B cell (primary cell): ENCODE measurements around the gene CTDSPL. TPM values are rescaled to one million over a fixed set of nuclear protein-coding genes. Genes with fewer than 3 reads are reported as not detected.

Source experiments
- ATAC-seq: fragments of 200-7000 bp; cut with Tn5 transposase; one replicate; pipeline ENCODE4 v1.10.0; 2021; ENCODE audit warnings: low read depth, mild to moderate bottlenecking, moderate number of reproducible peaks, moderate library complexity
- CTCF ChIA-PET: fragments of 350-600 bp; sonication (Branson Sonifier 250); formaldehyde crosslinking; loops from one replicate; lab custom pipeline; 2021; ENCODE audit warnings: antibody characterized with exemption, inconsistent platforms; lab: Charles Lee
- POLR2A ChIA-PET: fragments of 350-600 bp; sonication (Branson Sonifier 250); formaldehyde crosslinking; loops from one replicate; lab custom pipeline; 2021; ENCODE audit warnings: antibody characterized with exemption; lab: Charles Lee
- DNase-seq: peaks from one replicate; pipeline ENCODE4 v3.0.0; 2013
- H2AFZ ChIP-seq: 2 replicates; pipeline ENCODE4 v1.6.1; 2012; ENCODE audit warnings: mild to moderate bottlenecking, low read depth, low read length; ENCODE audit not compliant: insufficient read depth, poor library complexity, severe bottlenecking
- H3K27ac ChIP-seq, 2 donors: 1 replicate in 1 of 2; 2 replicates in 1 of 2; pipeline ENCODE4 v1.5.1; 2012 to 2013; ENCODE audit warnings: low read length in 2 of 2, mild to moderate bottlenecking in 2 of 2, moderate library complexity in 1 of 2
- H3K27me3 ChIP-seq, 4 experiments: fragments of 200-600 bp in 1 of 4; sonication (generic) in 1 of 4; replicated peaks in 1 of 4; 1 replicate in 2 of 4; 2 replicates in 2 of 4; pipeline versions ENCODE4 v1.6.1 to v1.7.0; 2013 to 2016; ENCODE audit warnings: low read length in 3 of 4, mild to moderate bottlenecking in 2 of 4, mixed read lengths in 1 of 4, moderate library complexity in 1 of 4; ENCODE audit not compliant: insufficient read depth in 4 of 4, control insufficient read depth in 3 of 4; ENCODE audit errors: control extremely low read depth in 1 of 4
- H3K36me3 ChIP-seq, 2 experiments: replicated peaks in 1 of 2; 1 replicate in 1 of 2; 2 replicates in 1 of 2; pipeline versions ENCODE4 v1.6.1 to v1.7.1; 2013; ENCODE audit warnings: low read length in 1 of 2; ENCODE audit not compliant: insufficient read depth in 2 of 2, control insufficient read depth in 1 of 2; ENCODE audit errors: control extremely low read depth in 1 of 2, extremely low read depth in 1 of 2
- H3K4me1 ChIP-seq, 2 donors: fragments of 200-600 bp in 1 of 2; sonication (generic) in 1 of 2; 1 replicate in 1 of 2; 2 replicates in 1 of 2; pipeline versions ENCODE4 v1.5.1 to v1.6.1; 2013 to 2017; ENCODE audit warnings: low read length in 2 of 2; ENCODE audit not compliant: control insufficient read depth in 2 of 2, insufficient read depth in 2 of 2
- H3K4me2 ChIP-seq: replicated peaks from 2 replicates; pipeline ENCODE3; 2012; ENCODE audit warnings: mild to moderate bottlenecking, low read depth, low read length; ENCODE audit not compliant: poor library complexity, severe bottlenecking
- H3K4me3 ChIP-seq, 5 experiments: fragments of 200-600 bp in 1 of 5; sonication (generic) in 1 of 5; 1 replicate in 3 of 5; 2 replicates in 2 of 5; pipeline versions ENCODE4 v1.5.1 to v1.7.0; 2011 to 2016; ENCODE audit warnings: low read length in 4 of 5, mild to moderate bottlenecking in 4 of 5, low read depth in 2 of 5, control low read depth in 1 of 5, moderate library complexity in 1 of 5; ENCODE audit not compliant: insufficient read depth in 1 of 5; ENCODE audit errors: control extremely low read depth in 1 of 5, extremely low read depth in 1 of 5
- H3K79me2 ChIP-seq: fragments of 200-600 bp; sonication (generic); one replicate; pipeline ENCODE4 v1.6.0; 2016; ENCODE audit warnings: low read length; ENCODE audit not compliant: control insufficient read depth, insufficient read depth
- H3K9ac ChIP-seq: fragments of 200-600 bp; sonication (generic); 2 replicates; pipeline ENCODE4 v1.6.1; 2017; ENCODE audit warnings: mild to moderate bottlenecking, low read length, moderate library complexity
- H3K9me3 ChIP-seq, 3 donors: one replicate each; pipeline versions ENCODE4 v1.6.1 to v1.7.1; 2013; ENCODE audit warnings: low read length in 2 of 3; ENCODE audit not compliant: control insufficient read depth in 2 of 3, insufficient read depth in 1 of 3; ENCODE audit errors: control extremely low read depth in 1 of 3
- H4K20me1 ChIP-seq: 2 replicates; pipeline ENCODE4 v1.6.0; 2012; ENCODE audit warnings: mild to moderate bottlenecking, low read length; ENCODE audit not compliant: insufficient read depth, control insufficient read depth, poor library complexity, severe bottlenecking
- H3K27ac Mint-ChIP-seq: one replicate; pipeline ENCODE4 v1.8.0; 2021; ENCODE audit warnings: mixed read lengths
- H3K27me3 Mint-ChIP-seq: one replicate; pipeline ENCODE4 v1.8.0; 2021; ENCODE audit warnings: mixed read lengths
- H3K4me1 Mint-ChIP-seq: one replicate; pipeline ENCODE4 v1.8.0; 2021; ENCODE audit warnings: mixed read lengths
- H3K4me3 Mint-ChIP-seq: one replicate; pipeline ENCODE4 v1.8.0; 2021; ENCODE audit warnings: mixed read lengths
- H3K9me3 Mint-ChIP-seq: one replicate; pipeline ENCODE4 v1.8.0; 2022; ENCODE audit warnings: mixed read lengths; ENCODE audit not compliant: insufficient read depth
- CTCF ChIP-seq: fragments of 200-600 bp; IDR thresholded peaks from one replicate; pipeline ENCODE4 v1.8.0; 2022; ENCODE audit warnings: antibody characterized with exemption, mild to moderate bottlenecking
- EZH2 ChIP-seq: IDR thresholded peaks from 2 replicates; pipeline ENCODE4 v1.6.1; 2012; ENCODE audit warnings: borderline replicate concordance, low read depth, mild to moderate bottlenecking, moderate library complexity, low read length; ENCODE audit not compliant: insufficient read depth, poor library complexity, severe bottlenecking
- WGBS: methylation state at CpG from one replicate; pipeline ENCODE4 v1.1.5; 2013; ENCODE audit warnings: missing lambda C conversion rate; ENCODE audit not compliant: insufficient coverage; 5-methylcytosine and 5-hydroxymethylcytosine counted together
- intact Hi-C: fragments of 100-400 bp; cut with micrococcal nuclease; formaldehyde crosslinking; loops from one replicate; pipeline ENCODE4 v1.10.0; 2022
- polyA plus RNA-seq: library from polyadenylated mRNA; depleted of rRNA; stranded (reverse); fragments of >200 nt; gene quantifications from 2 replicates; pipeline ENCODE4 v1.2.3, GENCODE V29; 2012
- total RNA-seq, 2 donors: library from RNA; stranded (reverse); fragments of 120-200 nt in 1 of 2; gene quantifications; 1 replicate in 1 of 2; 2 replicates in 1 of 2; pipeline versions ENCODE4 v1.2.3 to v1.2.4, GENCODE V29; 2013 to 2022

CTDSPL gene
- total and polyA plus RNA-seq, 2 donors (not counting 1 experiment from before 2014, with no cell fraction given) = not detected

- no peak overlapping the region for H3K27ac ChIP-seq
- H2AFZ ChIP-seq = no peak overlapping the region
- ATAC-seq = no peak
- no peak overlapping the region for H3K4me3 ChIP-seq
- no peaks in the 10 kb centered on the region for H3K4me1 Mint-ChIP-seq
- no peak overlapping the region for H3K27ac Mint-ChIP-seq
- H3K9ac ChIP-seq = no peak overlapping the region
- no peaks in the 10 kb centered on the region for H3K27me3 ChIP-seq
- H3K9me3 ChIP-seq = no peaks in the 10 kb centered on the region
- H3K36me3 ChIP-seq = no peaks in the 10 kb centered on the region
- H3K27me3 Mint-ChIP-seq = peaks cover 3% of the 10 kb centered on the region
- H3K4me1 ChIP-seq = no peaks in the 10 kb centered on the region
- ChIA-PET POLR2A (no interaction called here), CTCF (interaction anchor here (0.6 kb wide), 1 partner anchor 600 kb away, joined by 3 read pairs; no protein-coding TSS in a partner anchor)
- WGBS = no CpG with 5 or more reads among the region's 3 CpGs
- no peaks in the 10 kb centered on the region for H3K9me3 Mint-ChIP-seq
- H3K4me3 Mint-ChIP-seq = no peak overlapping the region
- no peak for DNase-seq
- intact Hi-C loops = no loop called here
- H3K4me2 ChIP-seq = no peak overlapping the region
- TF ChIP-seq CTCF (no peak), EZH2 (no peak)
- no peaks in the 10 kb centered on the region for H3K79me2 ChIP-seq
- H4K20me1 ChIP-seq = no peaks in the 10 kb centered on the region
These were observed 61.9 kb downstream of the CTDSPL start for GRCh38 chr3:37923569-37924040.

GRCh38 chr3:37924453-37924852 is 62.8 kb downstream of the CTDSPL start:
- Histone ChIP-seq H3K4me2 (no peak overlapping the region), H3K27ac (no peak overlapping the region), H3K4me3 (no peak overlapping the region), H3K9me3 (no peaks in the 10 kb centered on the region), H3K79me2 (no peaks in the 10 kb centered on the region), H3K4me1 (no peaks in the 10 kb centered on the region), H3K36me3 (no peaks in the 10 kb centered on the region), H3K27me3 (no peaks in the 10 kb centered on the region), H4K20me1 (no peaks in the 10 kb centered on the region), H2AFZ (no peak overlapping the region), H3K9ac (no peak overlapping the region)
- ATAC-seq (no peak), DNase-seq (no peak)
- ChIA-PET CTCF (no interaction called here), POLR2A (no interaction called here)
- WGBS = 81% methylated on average over 3 of the region's 7 CpGs
- no peak for TF ChIP-seq EZH2
- TF ChIP-seq CTCF = no peak
- no peak overlapping the region for H3K4me3 Mint-ChIP-seq
- intact Hi-C loops = no loop called here
- H3K27ac Mint-ChIP-seq = no peak overlapping the region
- no peaks in the 10 kb centered on the region for H3K4me1 Mint-ChIP-seq
- no peaks in the 10 kb centered on the region for H3K9me3 Mint-ChIP-seq
- H3K27me3 Mint-ChIP-seq = peaks cover 3% of the 10 kb centered on the region
